Spleen (tissue), 11 donors: ENCODE results near the gene BNC1. TPM values are rescaled to one million over a fixed set of nuclear protein-coding genes. Genes with fewer than 3 reads are reported as not detected.

Source experiments
- DNase-seq: peaks from one replicate; pipeline ENCODE4 v3.0.0-alpha.2; 2020
- H3K27ac ChIP-seq, 8 donors: fragments of 200-600 bp; sonication (generic) in 7 of 8; 1 replicate in 4 of 8; 2 replicates in 4 of 8; pipeline versions ENCODE4 v1.5.0 to v1.8.0; 2016 to 2021; ENCODE audit warnings: inconsistent platforms in 4 of 8, mild to moderate bottlenecking in 4 of 8, moderate library complexity in 1 of 8
- H3K27me3 ChIP-seq, 7 donors: fragments of 200-600 bp; sonication (generic) in 6 of 7; replicated peaks in 1 of 7; 1 replicate in 4 of 7; 2 replicates in 3 of 7; pipeline versions ENCODE4 v1.5.0 to v1.8.0; 2016 to 2021; ENCODE audit warnings: inconsistent platforms in 3 of 7, mild to moderate bottlenecking in 1 of 7
- H3K36me3 ChIP-seq, 6 donors: fragments of 200-600 bp; sonication (generic) in 5 of 6; 1 replicate in 4 of 6; 2 replicates in 2 of 6; pipeline versions ENCODE4 v1.5.0 to v1.8.0; 2016 to 2021; ENCODE audit warnings: inconsistent platforms in 2 of 6
- H3K4me1 ChIP-seq, 6 donors: fragments of 200-600 bp; sonication (generic) in 5 of 6; 1 replicate in 3 of 6; 2 replicates in 3 of 6; pipeline versions ENCODE4 v1.5.0 to v1.8.0; 2016 to 2021; ENCODE audit warnings: inconsistent platforms in 3 of 6
- H3K4me3 ChIP-seq, 8 donors: fragments of 200-600 bp; sonication (generic) in 7 of 8; 1 replicate in 4 of 8; 2 replicates in 4 of 8; pipeline versions ENCODE4 v1.5.0 to v1.8.0; 2016 to 2021; ENCODE audit warnings: inconsistent platforms in 4 of 8, mild to moderate bottlenecking in 4 of 8, moderate library complexity in 2 of 8
- H3K9me3 ChIP-seq, 8 donors: fragments of 200-600 bp; sonication (generic) in 7 of 8; 1 replicate in 4 of 8; 2 replicates in 4 of 8; pipeline versions ENCODE4 v1.5.0 to v1.8.0; 2016 to 2021; ENCODE audit warnings: inconsistent platforms in 4 of 8
- POLR2A ChIP-seq, 3 donors: fragments of 450-650 bp; IDR thresholded peaks; one replicate each; pipeline ENCODE4 v1.5.1; 2017; ENCODE audit warnings: antibody characterized with exemption in 3 of 3, mild to moderate bottlenecking in 1 of 3
- POLR2AphosphoS5 ChIP-seq, 3 donors: sonication (generic); formaldehyde crosslinking; IDR thresholded peaks; one replicate each; pipeline ENCODE4 v1.5.1; 2017; ENCODE audit warnings: antibody characterized with exemption in 3 of 3
- WGBS, 5 donors: extraction: QIAGEN DNeasy Blood & Tissue Kit in 3 of 5; methylation state at CpG; one replicate each; pipeline versions ENCODE4 v1.1.5 to v1.1.7; 2013 to 2018; 5-methylcytosine and 5-hydroxymethylcytosine counted together
- intact Hi-C: fragments of 100-400 bp; cut with DNase I; formaldehyde crosslinking; loops from one replicate; pipeline ENCODE4 v1.15.0; 2023; ENCODE audit warnings: low total_unique reads
- polyA plus RNA-seq, 3 donors: library from polyadenylated mRNA; stranded (reverse); fragments of 200-250 nt; gene quantifications; one replicate each; pipeline ENCODE4 v1.2.1, GENCODE V29; 2013
- total RNA-seq, 7 donors: library from RNA; depleted of rRNA in 3 of 7; stranded (reverse); fragments of >200 nt in 3 of 7; fragmentation: NEBNext Ultra II Directional in 4 of 7; extraction: Animal tissue kit (Norgen Biotek cat#: 25700) in 4 of 7; gene quantifications; one replicate each; pipeline versions ENCODE4 v1.1.0 to v1.2.1, GENCODE V29; 2016 to 2021
- TF ChIP-seq, protein P1 (sequence below), 11 experiments: fragments of 200-600 bp in 7 of 11; fragments of 450-650 bp in 4 of 11; sonication (generic) in 4 of 11; IDR thresholded peaks in 8 of 11; conservative IDR thresholded peaks in 3 of 11; 1 replicate in 7 of 11; 2 replicates in 4 of 11; pipeline versions ENCODE4 v1.4.0 to v1.8.0; 2016 to 2021; ENCODE audit warnings: antibody characterized with exemption in 11 of 11, inconsistent platforms in 4 of 11, mild to moderate bottlenecking in 1 of 11
- donor health status: healthy with polysubstance abuse.
- donor health status: DM: no; HTN: no; CAD: no; lungs with moderate emphysema.
- donor health status: DM: no; HTN: no; CAD: no.
- donor health status: Bipolar disorder and iron deficiency.
- donor health status: healthy.
- donor health status: DM: no; HTN: no; CAD: no.
- donor health status: DM: yes; HTN: yes; CAD: no.

The BNC1 gene
- total and polyA plus RNA-seq, 10 donors = 0.02 to 0.41 (median 0.14) TPM; not detected in 2

DNA sequence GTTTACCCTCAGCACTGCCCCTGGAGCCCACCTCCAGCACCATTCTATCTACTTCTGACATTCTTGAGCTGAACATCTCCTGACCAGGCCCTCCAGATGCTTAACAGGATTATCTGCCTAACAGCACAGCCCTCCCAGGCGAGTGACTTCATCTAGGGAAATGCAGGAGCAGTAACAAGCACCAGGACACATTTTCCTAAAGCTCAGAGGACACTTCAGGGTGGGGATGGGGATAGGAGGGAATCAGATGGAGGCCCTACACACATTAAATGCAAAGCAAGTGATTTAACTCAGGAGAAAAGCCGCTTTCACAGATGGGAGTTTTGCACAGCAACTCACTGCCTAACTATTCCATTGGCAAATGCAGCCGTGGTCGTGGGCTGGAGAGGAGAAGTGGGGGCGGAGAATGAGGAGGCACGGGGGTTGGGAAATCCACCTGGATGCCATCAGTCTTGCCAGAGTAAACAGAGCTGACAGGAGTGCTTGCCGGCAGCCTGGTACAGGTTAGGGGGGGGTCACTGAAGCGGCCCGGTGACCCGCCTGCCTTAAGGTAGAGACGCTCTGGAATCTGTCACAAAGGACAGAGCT is 21.3 kb upstream of the BNC1 start:
- no peaks in the 10 kb centered on the region for H3K36me3 ChIP-seq
- H3K27me3 ChIP-seq = peaks cover 0 to 36% (median 0%) of the 10 kb centered on the region in 7 donors
- no peak overlapping the region for H3K4me3 ChIP-seq
- H3K4me1 ChIP-seq = peaks cover 0 to under 1% (median 0%) of the 10 kb centered on the region in 6 donors
- intact Hi-C loops = no loop called here
- no peak overlapping the region for H3K27ac ChIP-seq
- H3K9me3 ChIP-seq = no peaks in the 10 kb centered on the region
- no peak for DNase-seq
- TF ChIP-seq, protein P1, sequence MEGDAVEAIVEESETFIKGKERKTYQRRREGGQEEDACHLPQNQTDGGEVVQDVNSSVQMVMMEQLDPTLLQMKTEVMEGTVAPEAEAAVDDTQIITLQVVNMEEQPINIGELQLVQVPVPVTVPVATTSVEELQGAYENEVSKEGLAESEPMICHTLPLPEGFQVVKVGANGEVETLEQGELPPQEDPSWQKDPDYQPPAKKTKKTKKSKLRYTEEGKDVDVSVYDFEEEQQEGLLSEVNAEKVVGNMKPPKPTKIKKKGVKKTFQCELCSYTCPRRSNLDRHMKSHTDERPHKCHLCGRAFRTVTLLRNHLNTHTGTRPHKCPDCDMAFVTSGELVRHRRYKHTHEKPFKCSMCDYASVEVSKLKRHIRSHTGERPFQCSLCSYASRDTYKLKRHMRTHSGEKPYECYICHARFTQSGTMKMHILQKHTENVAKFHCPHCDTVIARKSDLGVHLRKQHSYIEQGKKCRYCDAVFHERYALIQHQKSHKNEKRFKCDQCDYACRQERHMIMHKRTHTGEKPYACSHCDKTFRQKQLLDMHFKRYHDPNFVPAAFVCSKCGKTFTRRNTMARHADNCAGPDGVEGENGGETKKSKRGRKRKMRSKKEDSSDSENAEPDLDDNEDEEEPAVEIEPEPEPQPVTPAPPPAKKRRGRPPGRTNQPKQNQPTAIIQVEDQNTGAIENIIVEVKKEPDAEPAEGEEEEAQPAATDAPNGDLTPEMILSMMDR (IDR thresholded peaks at IDR 0.05 in 8 of 11, conservative IDR thresholded peaks at IDR 0.05 in 3 of 11) = no peak
- TF ChIP-seq POLR2AphosphoS5 (IDR thresholded peaks at IDR 0.05) (no peak), POLR2A (IDR thresholded peaks at IDR 0.05) (no peak)
- WGBS, 5 donors = 32 to 54% (median 50%) methylated on average over 11 of the region's 11 CpGs

DNA sequence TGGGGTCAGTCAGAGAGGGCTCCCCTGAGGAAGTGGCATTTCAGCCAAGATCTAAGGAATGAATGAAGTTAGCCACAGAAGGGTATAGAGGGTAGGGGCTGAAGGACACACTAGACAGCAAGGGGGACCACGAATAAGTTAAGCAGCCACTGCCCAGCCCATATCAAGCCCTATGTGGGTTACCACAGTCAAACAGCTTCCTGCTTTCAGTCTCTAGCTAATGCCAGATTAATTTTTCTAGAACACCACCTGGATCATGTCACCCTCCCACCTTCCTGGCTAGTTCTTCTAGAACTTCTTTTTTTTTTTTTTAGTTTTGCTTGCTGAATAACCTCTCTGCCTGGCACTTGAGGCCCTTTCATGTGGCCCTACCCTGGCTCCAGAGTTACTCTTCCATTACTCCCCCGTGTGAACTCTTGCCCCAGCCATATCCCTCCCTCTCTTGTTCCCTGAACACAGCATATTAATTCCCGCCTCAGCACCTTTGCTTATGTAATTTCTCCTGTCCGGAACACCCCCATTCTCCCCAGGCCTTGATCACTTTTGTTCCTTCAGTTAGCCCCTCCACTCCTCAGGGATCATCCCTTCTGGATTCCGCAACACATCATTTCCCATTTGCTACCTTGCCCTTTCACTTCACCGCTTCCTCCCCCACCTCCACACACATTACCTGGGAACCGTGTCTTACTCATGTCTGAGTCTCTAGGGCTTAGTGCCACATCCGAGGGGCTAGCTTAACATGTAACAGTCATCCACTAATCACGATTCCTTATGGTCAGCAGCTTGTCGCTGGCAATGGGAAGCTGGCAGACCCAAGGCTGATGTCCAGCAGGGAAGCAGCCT is 20.6 kb upstream of the BNC1 start:
- Histone ChIP-seq H3K27ac (no peak overlapping the region), H3K27me3 (peaks cover 0 to 38% (median 0%) of the 10 kb centered on the region in 7 donors), H3K4me1 (no peaks in the 10 kb centered on the region), H3K4me3 (no peak overlapping the region), H3K9me3 (no peaks in the 10 kb centered on the region), H3K36me3 (no peaks in the 10 kb centered on the region)
- intact Hi-C loops = no loop called here
- TF ChIP-seq, protein P1 (IDR thresholded peaks at IDR 0.05 in 8 of 11, conservative IDR thresholded peaks at IDR 0.05 in 3 of 11) = no peak
- no peak for TF ChIP-seq POLR2A (IDR thresholded peaks at IDR 0.05)
- TF ChIP-seq POLR2AphosphoS5 (IDR thresholded peaks at IDR 0.05) = no peak
- DNase-seq = no peak
- 59 to 69% (median 67%) methylated on average over 10 of the region's 10 CpGs for WGBS, 5 donors

GRCh38 chr15:83303535-83303934 is 19.1 kb upstream of the BNC1 start:
- H3K4me3 ChIP-seq = no peak overlapping the region
- no peaks in the 10 kb centered on the region for H3K4me1 ChIP-seq
- peaks cover 0 to 43% (median 0%) of the 10 kb centered on the region in 7 donors for H3K27me3 ChIP-seq
- TF ChIP-seq POLR2A (IDR thresholded peaks at IDR 0.05) = no peak
- DNase-seq = no peak
- H3K27ac ChIP-seq = no peak overlapping the region
- WGBS, 5 donors = 77 to 90% (median 84%) methylated on average over 3 of the region's 3 CpGs
- intact Hi-C loops = no loop called here
- no peaks in the 10 kb centered on the region for H3K36me3 ChIP-seq
- H3K9me3 ChIP-seq = no peaks in the 10 kb centered on the region

- TF ChIP-seq POLR2A (IDR thresholded peaks at IDR 0.05) = no peak
- intact Hi-C loops = no loop called here
- Histone ChIP-seq H3K36me3 (no peaks in the 10 kb centered on the region), H3K9me3 (no peaks in the 10 kb centered on the region), H3K4me1 (no peaks in the 10 kb centered on the region), H3K27ac (no peak overlapping the region), H3K27me3 (peaks cover 0 to 51% (median 0%) of the 10 kb centered on the region in 7 donors), H3K4me3 (no peak overlapping the region)
- WGBS, 5 donors = 93 to 100% (median 97%) methylated on average over 1 of the region's 1 CpG
- DNase-seq = no peak
Observed at GRCh38 chr15:83300826-83301225, 16.4 kb upstream of the BNC1 start.

DNA sequence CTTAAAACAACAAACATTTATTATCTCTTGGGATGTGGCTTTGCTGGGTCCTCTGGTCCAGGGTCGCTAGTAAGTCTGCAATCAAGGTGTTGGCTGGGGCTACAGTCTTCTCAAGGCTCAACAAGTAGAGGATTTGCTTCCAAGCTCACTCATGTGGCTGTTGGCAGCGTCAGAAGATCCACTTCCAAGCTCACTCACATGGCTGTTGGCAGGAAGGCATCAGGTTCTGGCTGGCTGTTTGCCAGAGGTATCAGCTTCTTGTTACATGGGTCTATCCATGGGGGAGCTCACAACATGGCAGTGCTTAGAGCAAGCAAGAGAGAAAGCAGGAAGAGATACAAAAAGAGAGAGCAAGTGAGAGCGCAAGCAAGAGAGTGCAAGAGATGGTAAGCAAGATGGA is 15.0 kb upstream of the BNC1 start:
- H3K27ac ChIP-seq = no peak overlapping the region
- no peak overlapping the region for H3K4me3 ChIP-seq
- TF ChIP-seq POLR2AphosphoS5 (IDR thresholded peaks at IDR 0.05) (no peak), POLR2A (IDR thresholded peaks at IDR 0.05) (no peak)
- TF ChIP-seq, protein P1 (IDR thresholded peaks at IDR 0.05 in 8 of 11, conservative IDR thresholded peaks at IDR 0.05 in 3 of 11) = no peak
- H3K27me3 ChIP-seq = peaks cover 0 to 49% (median 6%) of the 10 kb centered on the region in 7 donors
- H3K36me3 ChIP-seq = no peaks in the 10 kb centered on the region
- H3K4me1 ChIP-seq = no peaks in the 10 kb centered on the region
- intact Hi-C loops = no loop called here
- H3K9me3 ChIP-seq = no peaks in the 10 kb centered on the region
- 59 to 71% (median 66%) methylated on average over 3 of the region's 3 CpGs for WGBS, 5 donors
- DNase-seq = no peak
